DMS 273 (cell line): ENCODE data around the gene GPR42.

ENCODE experiments used
- DNase-seq: peaks from one replicate; lab custom pipeline; 2025; ENCODE audit not compliant: unreplicated experiment; lab: John Stamatoyannopoulos, UW

The GPR42 gene, protein sequence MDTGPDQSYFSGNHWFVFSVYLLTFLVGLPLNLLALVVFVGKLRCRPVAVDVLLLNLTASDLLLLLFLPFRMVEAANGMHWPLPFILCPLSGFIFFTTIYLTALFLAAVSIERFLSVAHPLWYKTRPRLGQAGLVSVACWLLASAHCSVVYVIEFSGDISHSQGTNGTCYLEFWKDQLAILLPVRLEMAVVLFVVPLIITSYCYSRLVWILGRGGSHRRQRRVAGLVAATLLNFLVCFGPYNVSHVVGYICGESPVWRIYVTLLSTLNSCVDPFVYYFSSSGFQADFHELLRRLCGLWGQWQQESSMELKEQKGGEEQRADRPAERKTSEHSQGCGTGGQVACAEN

DNA sequence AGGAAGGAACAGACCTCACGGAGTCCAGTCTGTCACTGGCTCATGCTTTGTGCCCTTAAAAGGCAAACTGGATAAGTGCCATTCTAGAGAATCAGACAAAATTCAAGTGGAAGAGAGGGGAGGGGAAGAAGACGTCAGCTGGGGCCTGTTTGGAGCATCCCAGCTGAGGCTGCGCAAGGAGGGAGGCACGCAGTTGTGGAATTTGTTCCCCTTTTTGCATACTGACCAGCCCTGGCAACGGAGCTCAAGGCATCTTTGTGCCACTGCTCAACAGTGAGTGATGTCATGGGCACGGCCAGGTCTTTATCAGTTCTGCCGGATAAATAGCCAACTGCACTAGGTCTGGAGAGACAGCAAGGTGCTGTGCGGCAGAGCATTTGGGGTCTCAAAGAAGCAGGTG lies at the start of gene GPR42:
Gene GPR42 (plus strand): TSS at position 347 of the 400 bp plus-strand sequence. CDS start 292 bp downstream, outside the sequence.
- DNase-seq = no peak

DNA sequence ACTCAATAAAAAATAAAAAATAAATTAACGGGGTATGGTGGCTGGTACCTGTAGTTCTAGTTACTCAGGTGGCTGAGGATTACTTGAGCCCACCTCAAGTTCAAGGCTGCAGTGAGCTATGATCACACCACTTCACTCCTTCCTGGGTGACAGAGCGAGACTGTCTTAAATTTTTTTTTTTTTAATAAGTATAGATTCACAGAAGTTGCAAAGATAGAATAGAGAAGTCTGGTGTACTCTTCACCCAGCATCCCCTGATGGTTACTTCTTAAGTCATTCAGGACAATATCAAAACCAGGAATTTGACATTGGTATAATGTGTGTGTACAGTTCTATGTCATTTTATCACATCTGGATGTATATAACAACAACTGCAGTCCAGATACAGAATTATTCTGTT lies 49.6 kb upstream of the GPR42 start:
- DNase-seq = no peak

DNA sequence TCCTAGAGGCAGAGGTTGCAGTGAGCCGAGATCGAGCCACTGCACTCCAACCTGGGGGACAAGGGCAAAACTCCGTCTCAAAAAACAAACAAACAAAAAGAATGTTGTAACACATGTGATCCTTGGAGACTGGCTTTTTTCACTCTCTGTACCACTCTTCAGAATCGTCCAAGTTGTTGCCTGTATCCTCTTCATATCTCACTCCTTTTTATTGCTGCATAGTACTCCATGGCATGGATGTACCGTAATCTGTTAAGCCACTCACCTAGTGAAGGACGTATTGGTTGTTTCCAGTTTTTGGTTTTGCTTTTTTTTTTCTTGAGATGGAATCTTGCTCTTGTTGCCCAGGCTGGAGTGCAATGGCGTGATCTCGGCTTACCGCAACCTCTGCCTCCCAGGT lies 48.9 kb upstream of the GPR42 start:
- no peak for DNase-seq

DNA sequence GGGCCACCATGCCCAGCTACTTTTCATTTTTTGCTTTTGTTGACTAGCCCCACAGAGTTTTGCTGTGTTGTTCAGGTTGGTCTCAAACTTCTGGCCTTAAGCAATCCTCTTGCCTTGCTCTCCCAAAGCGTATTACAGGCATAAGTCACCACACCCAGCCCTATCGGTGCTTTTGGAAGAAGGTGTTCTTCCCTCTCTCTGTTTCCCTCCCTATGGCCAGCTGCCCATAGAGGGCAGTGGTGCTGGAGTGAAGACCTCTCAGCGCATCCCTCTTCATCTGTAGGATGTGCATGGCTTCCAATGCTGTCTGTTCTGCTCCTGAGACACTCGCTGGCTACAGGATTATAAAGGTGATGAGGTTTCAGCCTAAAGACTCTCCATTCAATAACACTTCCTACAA lies 43.2 kb upstream of the GPR42 start:
- peak; percentile 32 for DNase-seq

DNA sequence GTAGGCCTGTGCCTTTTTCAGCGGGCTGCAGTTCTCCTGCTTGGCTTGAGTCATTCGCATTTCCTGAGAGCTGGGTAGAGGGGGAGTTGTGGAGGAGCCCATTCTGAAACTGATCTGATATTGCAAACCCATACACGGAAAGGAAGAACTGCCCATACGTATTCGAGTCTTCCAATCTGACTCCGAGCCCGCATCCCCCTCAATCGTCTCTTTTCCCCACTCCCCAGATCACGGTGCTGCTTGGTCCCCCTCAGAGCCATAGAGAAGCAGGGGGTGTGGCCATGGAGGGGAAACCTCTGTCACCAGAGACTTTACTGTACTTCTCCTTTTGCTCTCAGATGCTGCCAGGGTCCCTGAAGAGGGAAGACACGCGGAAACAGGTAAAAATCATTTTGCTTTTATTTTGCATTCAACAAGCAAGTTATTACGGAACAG lies 42.0 kb upstream of the GPR42 start, which contains the start of gene CD22:
Gene CD22 (plus strand): TSS at position 337 of the 435 bp plus-strand sequence. CDS start 2,854 bp downstream, outside the sequence.
- no peak for DNase-seq

DNA sequence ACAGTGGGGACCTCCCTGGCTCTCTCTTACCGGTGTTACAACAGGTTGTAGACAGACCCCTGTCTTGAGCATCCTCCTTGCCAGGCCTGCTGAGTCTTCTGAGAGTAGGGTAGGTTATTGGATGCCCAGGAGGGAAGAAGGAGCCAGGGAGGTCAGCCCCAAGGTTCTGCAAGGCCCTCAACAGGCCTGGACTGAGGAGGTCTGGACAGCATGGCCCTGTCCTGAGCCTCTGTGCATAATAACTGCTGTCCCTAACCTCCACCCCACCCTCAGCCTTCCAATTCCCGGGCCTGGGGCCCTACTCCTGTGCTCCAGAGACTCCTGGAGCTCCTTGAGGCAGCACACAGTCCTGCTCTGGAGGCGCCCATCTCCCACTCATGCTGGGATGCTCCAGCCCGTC lies 41.5 kb upstream of the GPR42 start:
- no peak for DNase-seq

DNA sequence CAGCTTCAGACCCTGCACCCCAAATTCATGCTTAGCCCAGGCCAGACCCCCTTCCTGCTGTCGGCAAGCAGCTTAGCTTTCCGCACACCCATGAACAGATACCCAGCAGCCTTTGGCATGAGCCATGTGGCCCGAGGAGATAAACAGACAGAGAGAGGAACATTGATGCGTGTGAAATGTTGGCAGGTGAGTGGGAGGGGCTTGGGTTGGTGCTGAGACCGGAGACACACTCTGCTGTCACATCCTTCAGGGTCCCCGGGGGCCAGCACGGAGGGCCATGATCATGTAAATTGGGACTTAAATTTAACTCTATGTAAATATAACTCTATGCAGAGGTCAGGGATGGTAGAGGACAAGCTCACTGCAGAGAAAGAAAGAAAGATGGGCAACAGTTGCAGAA lies 40.4 kb upstream of the GPR42 start:
- no peak for DNase-seq

DNA sequence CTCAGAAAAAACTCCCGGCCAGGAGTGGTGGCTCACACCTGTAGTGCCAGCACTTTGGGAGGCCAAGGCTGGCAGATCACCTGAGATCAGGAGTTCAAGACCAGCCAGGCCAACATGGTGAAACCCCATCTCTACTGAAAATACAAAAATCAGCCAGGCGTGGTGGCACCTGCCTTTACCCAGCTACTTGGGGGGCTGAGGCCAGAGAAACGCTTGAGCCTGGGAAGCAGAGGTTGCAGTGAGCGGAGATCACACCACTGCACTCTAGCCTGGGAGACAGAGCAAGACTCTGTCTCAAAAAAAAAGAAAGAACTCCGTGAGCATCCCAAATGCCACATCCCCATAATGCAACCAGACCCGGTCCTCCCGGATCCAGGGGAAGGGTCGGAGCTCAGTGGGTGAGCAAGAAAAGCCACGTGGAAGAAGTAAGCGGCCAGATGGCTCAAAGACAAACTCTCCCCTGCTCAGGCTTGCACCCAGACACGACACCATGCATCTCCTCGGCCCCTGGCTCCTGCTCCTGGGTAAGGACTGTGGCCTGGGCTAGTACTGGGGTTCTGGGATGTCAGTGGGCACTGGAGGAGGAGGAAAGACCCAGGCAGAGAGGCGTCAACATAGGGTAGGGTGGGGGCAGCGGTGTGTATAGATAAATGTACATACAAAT lies 39.2 kb upstream of the GPR42 start:
- no peak for DNase-seq

DNA sequence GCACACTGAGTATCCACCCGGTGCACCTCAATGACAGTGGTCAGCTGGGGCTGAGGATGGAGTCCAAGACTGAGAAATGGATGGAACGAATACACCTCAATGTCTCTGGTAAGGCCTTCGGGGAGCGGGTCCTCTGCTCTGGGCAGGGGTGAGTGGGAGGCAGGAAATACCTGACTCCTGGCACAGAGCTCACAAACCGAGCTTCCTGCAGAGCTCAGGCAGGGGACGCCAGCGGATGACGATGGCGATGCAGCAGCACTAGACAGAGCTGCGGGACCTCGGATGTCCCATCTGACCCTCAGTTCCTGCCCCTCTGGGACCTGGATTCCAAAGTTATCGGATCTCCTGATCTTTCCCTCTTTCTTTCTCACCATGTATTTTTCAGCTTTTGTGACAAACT lies 38.1 kb upstream of the GPR42 start:
- DNase-seq = no peak

DNA sequence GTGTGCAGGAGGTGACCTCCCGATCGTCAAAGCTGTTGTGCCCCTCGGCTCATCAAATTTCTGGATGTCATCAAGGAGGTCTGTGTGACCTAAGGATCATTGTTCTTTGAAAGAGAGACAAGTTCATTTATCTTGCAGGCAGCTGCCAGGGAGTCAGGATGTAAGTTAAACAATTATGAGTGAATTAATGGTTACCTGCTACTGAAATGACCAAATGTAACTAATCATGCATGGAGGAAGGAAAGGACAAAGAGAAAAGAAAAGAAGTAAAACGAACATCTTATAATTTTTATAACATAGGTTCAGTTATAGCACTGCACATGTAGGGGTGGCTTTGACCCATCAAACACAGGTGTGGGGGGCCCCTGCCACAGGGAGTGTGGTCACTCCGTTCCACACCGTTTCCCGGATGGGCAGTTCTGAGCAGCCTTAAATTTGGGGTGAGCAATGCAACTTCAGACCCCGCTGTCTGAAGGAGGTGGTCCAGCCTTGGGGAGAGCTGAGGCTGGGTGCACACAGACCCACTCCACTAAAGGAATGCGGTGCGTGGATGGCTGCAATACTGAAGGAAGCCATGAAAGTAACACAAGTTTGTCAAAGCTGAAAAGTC lies 36.6 kb upstream of the GPR42 start:
- DNase-seq = no peak

DNA sequence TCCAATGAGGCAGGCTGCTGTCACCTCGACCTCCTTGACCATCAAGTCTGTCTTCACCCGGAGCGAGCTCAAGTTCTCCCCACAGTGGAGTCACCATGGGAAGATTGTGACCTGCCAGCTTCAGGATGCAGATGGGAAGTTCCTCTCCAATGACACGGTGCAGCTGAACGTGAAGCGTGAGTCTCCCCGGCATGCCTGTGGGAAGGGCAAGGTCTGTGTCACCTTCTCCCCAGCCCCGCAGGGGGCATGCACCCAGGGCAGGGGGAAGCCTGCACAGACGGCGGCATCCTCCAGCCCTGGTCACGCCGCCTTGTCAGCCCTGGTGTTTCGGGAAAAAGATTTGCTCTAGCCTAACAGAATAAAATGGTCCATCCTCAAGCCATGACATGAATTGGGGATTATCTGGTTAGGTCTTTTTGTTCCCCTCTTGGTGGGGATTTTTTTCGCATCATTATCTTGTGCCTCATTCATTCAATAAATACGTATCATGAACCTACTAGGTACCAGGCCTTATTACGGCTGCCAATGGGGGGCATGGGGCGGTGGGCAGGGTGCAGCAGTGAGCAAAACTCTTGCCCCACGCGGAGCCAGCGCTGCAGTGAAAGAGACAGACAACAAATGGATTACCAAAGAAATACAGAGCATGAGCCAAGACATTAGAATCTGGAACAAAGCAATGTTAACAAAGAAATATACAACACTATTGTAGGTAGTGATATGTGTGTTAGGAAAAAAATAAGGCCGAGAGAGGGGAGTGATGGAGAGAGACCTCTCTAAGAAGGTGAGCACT lies 34.5 kb upstream of the GPR42 start:
- no peak for DNase-seq

DNA sequence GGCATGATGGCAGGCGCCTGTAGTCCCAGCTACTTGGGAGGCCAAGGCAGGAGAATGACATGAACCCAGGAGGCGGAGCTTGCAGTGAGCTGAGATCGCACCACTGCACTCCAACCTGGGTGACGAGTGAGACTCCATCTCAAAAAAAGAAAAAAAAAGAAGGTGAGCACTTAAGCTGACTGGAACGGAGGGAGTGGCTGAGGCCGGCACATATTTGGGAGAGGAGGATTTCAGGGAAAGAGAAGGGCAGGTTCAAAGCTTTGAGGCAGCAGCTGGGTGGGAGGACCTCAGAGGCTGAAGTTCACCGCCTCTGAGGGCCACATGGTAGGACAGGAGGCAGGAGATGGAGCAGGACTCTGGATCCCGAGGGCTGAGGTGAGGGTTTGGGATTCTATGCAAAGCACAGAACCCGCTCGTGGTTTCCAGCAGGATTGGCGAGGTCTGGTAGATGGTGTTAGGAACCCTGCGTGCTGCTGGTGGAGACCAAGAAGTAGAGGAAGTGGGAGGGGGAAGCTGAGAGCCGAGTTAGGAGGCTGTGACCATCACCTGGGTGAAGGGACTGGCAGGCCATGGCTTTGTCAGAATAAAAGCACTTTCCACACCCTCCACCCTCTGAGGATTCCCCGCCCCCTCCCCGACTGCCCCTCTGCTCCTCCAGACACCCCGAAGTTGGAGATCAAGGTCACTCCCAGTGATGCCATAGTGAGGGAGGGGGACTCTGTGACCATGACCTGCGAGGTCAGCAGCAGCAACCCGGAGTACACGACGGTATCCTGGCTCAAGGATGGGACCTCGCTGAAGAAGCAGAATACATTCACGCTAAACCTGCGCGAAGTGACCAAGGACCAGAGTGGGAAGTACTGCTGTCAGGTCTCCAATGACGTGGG lies 33.5 kb upstream of the GPR42 start:
- no peak for DNase-seq

DNA sequence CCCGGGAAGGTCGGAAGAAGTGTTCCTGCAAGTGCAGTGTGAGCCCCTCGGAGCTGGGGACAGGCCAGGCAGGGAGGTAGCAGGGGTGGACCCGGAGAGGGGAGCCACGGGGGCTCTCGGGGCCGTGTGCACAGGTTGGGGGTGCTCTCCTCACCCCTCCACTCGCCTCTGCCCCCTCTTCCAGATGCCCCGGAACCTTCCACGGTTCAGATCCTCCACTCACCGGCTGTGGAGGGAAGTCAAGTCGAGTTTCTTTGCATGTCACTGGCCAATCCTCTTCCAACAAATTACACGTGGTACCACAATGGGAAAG lies 32.9 kb upstream of the GPR42 start:
- no peak for DNase-seq

DNA sequence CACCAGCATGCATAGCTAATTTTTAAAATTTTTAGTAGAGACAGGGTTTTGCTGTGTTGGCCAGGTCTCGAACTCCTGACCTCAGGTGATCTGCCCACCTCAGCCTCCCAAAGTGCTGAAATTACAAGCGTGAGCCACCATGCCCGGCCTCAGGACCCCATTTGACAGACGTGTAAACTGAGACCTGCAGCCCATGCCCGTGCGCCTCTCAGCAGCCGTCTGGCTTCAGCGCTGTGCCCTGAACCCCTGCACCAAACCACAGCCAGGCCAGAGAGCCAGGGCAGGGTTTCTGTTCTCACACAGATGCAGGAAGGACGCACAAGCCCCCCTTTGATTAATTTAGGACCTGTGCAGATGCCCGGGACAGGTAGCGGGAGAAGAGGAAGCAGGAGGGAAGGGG lies 30.4 kb upstream of the GPR42 start:
- no peak for DNase-seq

DNA sequence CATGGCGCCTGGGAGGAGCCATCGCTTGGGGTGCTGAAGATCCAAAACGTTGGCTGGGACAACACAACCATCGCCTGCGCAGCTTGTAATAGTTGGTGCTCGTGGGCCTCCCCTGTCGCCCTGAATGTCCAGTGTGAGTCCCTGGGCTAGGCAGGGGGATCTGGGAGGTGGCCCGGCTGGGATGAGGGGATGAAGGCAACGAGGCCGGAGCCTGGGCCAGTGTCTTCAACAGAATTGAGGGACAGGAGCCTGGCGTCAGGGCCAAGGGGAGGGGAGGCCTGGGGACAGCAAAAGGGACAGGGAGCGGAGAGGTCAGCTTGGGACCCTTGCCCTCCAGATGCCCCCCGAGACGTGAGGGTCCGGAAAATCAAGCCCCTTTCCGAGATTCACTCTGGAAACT lies 29.9 kb upstream of the GPR42 start:
- DNase-seq = no peak

DNA sequence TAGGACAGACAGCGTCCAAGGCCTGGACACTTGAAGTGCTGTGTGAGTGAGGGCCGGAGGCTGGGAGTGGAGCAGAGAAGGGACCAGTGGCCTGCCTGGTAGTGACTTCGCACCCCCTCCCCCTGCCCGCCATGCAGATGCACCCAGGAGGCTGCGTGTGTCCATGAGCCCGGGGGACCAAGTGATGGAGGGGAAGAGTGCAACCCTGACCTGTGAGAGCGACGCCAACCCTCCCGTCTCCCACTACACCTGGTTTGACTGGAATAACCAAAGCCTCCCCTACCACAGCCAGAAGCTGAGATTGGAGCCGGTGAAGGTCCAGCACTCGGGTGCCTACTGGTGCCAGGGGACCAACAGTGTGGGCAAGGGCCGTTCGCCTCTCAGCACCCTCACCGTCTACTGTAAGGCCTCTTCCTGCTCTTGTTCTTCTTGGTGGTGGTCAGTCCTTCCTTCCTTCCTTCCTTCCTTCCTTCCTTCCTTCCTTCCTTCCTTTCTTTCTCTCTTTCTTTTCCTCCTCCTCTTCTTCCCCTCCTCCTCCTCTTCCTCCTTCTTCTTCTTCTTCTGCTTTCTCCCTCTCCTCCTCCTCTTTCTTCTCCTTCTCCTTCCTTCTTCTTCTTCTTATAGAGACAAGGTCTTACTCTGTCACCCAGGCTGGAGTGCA lies 29.2 kb upstream of the GPR42 start:
- no peak for DNase-seq

DNA sequence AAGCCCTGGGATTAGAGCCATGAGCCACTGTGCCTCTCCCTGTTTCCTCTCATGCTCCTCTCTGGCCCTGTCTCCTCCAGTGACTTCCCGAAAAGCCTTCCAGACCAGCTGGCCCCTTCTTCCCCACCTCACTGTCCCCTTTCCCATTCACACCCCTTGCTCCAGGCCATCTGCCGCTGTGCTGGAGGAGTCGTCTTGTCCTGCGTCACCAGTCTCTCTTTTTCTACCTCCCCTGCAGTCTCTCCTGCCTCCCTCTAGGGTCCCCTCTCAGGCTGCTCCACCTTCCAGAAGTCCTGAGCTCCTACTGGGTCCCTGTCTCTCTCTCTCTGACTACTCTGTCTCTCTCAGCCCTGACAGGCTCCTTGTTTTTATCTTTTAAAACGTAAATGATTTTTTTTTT lies 28.4 kb upstream of the GPR42 start:
- DNase-seq = peak; percentile 49

DNA sequence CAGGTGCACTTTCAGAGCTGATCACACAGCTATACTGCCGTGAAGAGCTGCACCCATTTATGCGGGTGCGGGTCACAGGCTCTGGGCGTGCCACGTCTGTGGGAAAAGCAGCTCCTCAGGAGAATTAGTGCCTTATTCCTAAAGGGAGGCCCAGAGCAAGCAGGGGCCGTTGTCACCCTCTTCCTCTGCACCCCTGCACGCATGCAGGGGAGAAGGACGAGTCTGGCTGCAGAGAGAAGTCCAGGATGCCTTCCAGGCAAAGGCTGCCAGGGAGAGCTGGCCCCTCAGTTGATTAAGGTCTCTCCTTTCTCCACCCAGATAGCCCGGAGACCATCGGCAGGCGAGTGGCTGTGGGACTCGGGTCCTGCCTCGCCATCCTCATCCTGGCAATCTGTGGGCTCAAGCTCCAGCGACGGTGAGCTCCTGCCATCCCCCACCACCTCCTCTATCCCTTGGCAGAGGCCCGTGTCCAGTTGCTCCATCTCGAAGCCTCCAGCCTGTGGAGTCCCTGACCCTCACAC lies 26.3 kb upstream of the GPR42 start:
- no peak for DNase-seq

DNA sequence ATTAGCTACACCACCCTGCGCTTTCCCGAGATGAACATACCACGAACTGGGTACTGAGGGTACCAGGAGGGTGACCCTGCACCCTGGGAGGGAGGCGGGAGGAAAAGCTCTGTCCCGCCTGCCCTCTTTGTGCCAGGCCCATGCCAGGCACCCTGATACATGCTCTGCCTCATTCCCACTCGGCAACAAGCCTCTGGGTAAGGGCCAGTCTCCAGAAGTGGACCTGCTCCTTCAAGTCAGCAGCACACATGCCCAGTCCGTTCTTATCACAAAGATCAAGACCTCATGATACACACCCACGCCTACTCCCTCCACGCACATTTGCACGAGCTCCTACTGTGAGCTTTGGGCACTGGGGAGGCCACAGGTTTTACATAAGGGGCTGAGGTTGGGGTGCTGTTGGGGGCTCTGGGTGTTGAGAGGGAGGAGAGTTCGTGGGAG lies 25.2 kb upstream of the GPR42 start:
- no peak for DNase-seq
